GM12878 (cell line): ENCODE results near the gene ACBD5.

Experiments
- ATF3 ChIP-seq: IDR thresholded peaks from 2 replicates; pipeline ENCODE4 v1.6.1; 2011; ENCODE audit warnings: low read depth, mild to moderate bottlenecking, low read length, moderate library complexity, borderline replicate concordance; ENCODE audit errors: extremely low read depth
- CTCF ChIP-seq, 3 experiments: IDR thresholded peaks in 2 of 3; conservative IDR thresholded peaks in 1 of 3; 2 replicates each; pipeline ENCODE4 v1.5.1; 2011; ENCODE audit warnings: low read depth in 3 of 3, low read length in 3 of 3, mild to moderate bottlenecking in 3 of 3, control low read depth in 2 of 3, moderate library complexity in 2 of 3, inconsistent platforms in 1 of 3, mixed read lengths in 1 of 3; ENCODE audit not compliant: control insufficient read depth in 2 of 3, insufficient read depth in 1 of 3; ENCODE audit errors: extremely low read depth in 1 of 3
- EP300 ChIP-seq, 2 experiments: fragments of 150-350 bp in 1 of 2; IDR thresholded peaks; 2 replicates each; pipeline ENCODE4 v1.6.1; 2011 to 2012; ENCODE audit warnings: low read depth in 2 of 2, low read length in 2 of 2, borderline replicate concordance in 1 of 2, improper control_type of control experiment in 1 of 2, inconsistent platforms in 1 of 2; ENCODE audit not compliant: control insufficient read depth in 1 of 2
- MEF2A ChIP-seq: IDR thresholded peaks from 2 replicates; pipeline ENCODE4 v1.6.1; 2011; ENCODE audit warnings: low read depth, mild to moderate bottlenecking, low read length, moderate library complexity; ENCODE audit not compliant: insufficient read depth
- NFIC ChIP-seq: IDR thresholded peaks from 2 replicates; pipeline ENCODE4 v1.6.1; 2012; ENCODE audit warnings: low read depth, mild to moderate bottlenecking, inconsistent platforms, low read length, moderate library complexity
- NFYB ChIP-seq: IDR thresholded peaks from 2 replicates; pipeline ENCODE4 v1.6.1; 2011; ENCODE audit warnings: low read depth, mild to moderate bottlenecking, low read length, improper control_type of control experiment, moderate library complexity; ENCODE audit not compliant: insufficient read depth
- RUNX3 ChIP-seq: IDR thresholded peaks from 2 replicates; pipeline ENCODE4 v1.6.1; 2012; ENCODE audit warnings: low read length, inconsistent platforms
- SRF ChIP-seq, 2 experiments: IDR thresholded peaks; 2 replicates each; pipeline ENCODE4 v1.6.1; 2011; ENCODE audit warnings: low read depth in 2 of 2, low read length in 2 of 2, mild to moderate bottlenecking in 1 of 2, moderate library complexity in 1 of 2
- USF2 ChIP-seq: IDR thresholded peaks from 2 replicates; pipeline ENCODE4 v1.6.1; 2011; ENCODE audit warnings: low read depth, low read length, improper control_type of control experiment, borderline replicate concordance
- ZBTB40 ChIP-seq: fragments of 450-650 bp; IDR thresholded peaks from 2 replicates; pipeline ENCODE4 v1.6.1; 2016; ENCODE audit warnings: mild to moderate bottlenecking, moderate library complexity, borderline replicate concordance

- TF ChIP-seq CTCF (IDR thresholded peaks at IDR 0.05 in 2 of 3, conservative IDR thresholded peaks at IDR 0.05 in 1 of 3; ENCODE audit: control insufficient read depth in 2 of 3, extremely low read depth in 1 of 3, insufficient read depth in 1 of 3, low read depth in 3 of 3, low read length in 3 of 3) (no peak), NFYB (no peak), SRF (IDR thresholded peaks at IDR 0.05; ENCODE audit: low read depth in 2 of 2, low read length in 2 of 2) (no peak), USF2 (no peak), NFIC (no peak), ATF3 (no peak), ZBTB40 (no peak), MEF2A (no peak), RUNX3 (no peak), EP300 (IDR thresholded peaks at IDR 0.05; ENCODE audit: borderline replicate concordance in 1 of 2, control insufficient read depth in 1 of 2, low read depth in 2 of 2, low read length in 2 of 2) (no peak)
These were observed 36.0 kb upstream of the ACBD5 start for GRCh38 chr10:27276581-27276980.
